ENCODE data around the gene PUM2.
"Not testable (repeated sequence)": the region's sequence is repeated elsewhere in the genome, so short reads cannot be mapped to it uniquely, and the experiment has no call there.

The PUM2 gene

GRCh38 chr2:20299113-20299512, 51.5 kb downstream of the PUM2 start:
- in situ Hi-C loops (cut with MboI; ENCODE audit: low sequenced_read_pairs): no loop called here

- in situ Hi-C loops (cut with MboI; ENCODE audit: low sequenced_read_pairs): no loop called here
Observed at GRCh38 chr2:20294231-20294630, 56.4 kb downstream of the PUM2 start.

GRCh38 chr2:20292984-20293383, 57.7 kb downstream of the PUM2 start:
- in situ Hi-C loops (cut with MboI; ENCODE audit: low sequenced_read_pairs): no loop called here

- in situ Hi-C loops (cut with MboI; ENCODE audit: low sequenced_read_pairs): no loop called here
Observed at GRCh38 chr2:20291846-20292408, 58.7 kb downstream of the PUM2 start.

GRCh38 chr2:20291106-20291564, 59.5 kb downstream of the PUM2 start:
- in situ Hi-C loops (cut with MboI; ENCODE audit: low sequenced_read_pairs): no loop called here

- in situ Hi-C loops (cut with MboI; ENCODE audit: low sequenced_read_pairs): no loop called here
Observed at GRCh38 chr2:20288642-20289340, 61.9 kb downstream of the PUM2 start.

- in situ Hi-C loops (cut with MboI; ENCODE audit: low sequenced_read_pairs): no loop called here
Observed at GRCh38 chr2:20282916-20283592, 67.6 kb downstream of the PUM2 start.

- in situ Hi-C loops (cut with MboI; ENCODE audit: low sequenced_read_pairs): no loop called here
Observed at GRCh38 chr2:20281876-20282275, 68.8 kb downstream of the PUM2 start.

- in situ Hi-C loops (cut with MboI; ENCODE audit: low sequenced_read_pairs): no loop called here
Observed at GRCh38 chr2:20273042-20273441, 77.6 kb downstream of the PUM2 start.

GRCh38 chr2:20268317-20268716, 82.3 kb downstream of the PUM2 start:
- in situ Hi-C loops (cut with MboI; ENCODE audit: low sequenced_read_pairs): not testable (repeated sequence)

GRCh38 chr2:20267529-20267928, 83.1 kb downstream of the PUM2 start:
- in situ Hi-C loops (cut with MboI; ENCODE audit: low sequenced_read_pairs): no loop called here

- in situ Hi-C loops (cut with MboI; ENCODE audit: low sequenced_read_pairs): no loop called here
Observed at GRCh38 chr2:20264629-20265028, 86.0 kb downstream of the PUM2 start.

- in situ Hi-C loops (cut with MboI; ENCODE audit: low sequenced_read_pairs): no loop called here
Observed at GRCh38 chr2:20257411-20257810, 93.2 kb downstream of the PUM2 start.

- in situ Hi-C loops (cut with MboI; ENCODE audit: low sequenced_read_pairs): no loop called here
Observed at GRCh38 chr2:20254731-20255130, 95.9 kb downstream of the PUM2 start.

- in situ Hi-C loops (cut with MboI; ENCODE audit: low sequenced_read_pairs): no loop called here
Observed at GRCh38 chr2:20250436-20250835, 100.2 kb downstream of the PUM2 start.

- in situ Hi-C loops (cut with MboI; ENCODE audit: low sequenced_read_pairs): no loop called here
Observed at GRCh38 chr2:20249170-20249569, 101.5 kb downstream of the PUM2 start.

- in situ Hi-C loops (cut with MboI; ENCODE audit: low sequenced_read_pairs): no loop called here
Observed at GRCh38 chr2:20247084-20247483, 103.6 kb downstream of the PUM2 start.

- in situ Hi-C loops (cut with MboI; ENCODE audit: low sequenced_read_pairs): not testable (repeated sequence)
Observed at GRCh38 chr2:20243637-20244036, 107.0 kb downstream of the PUM2 start.

- in situ Hi-C loops (cut with MboI; ENCODE audit: low sequenced_read_pairs): no loop called here
Observed at GRCh38 chr2:20242727-20243377, 107.8 kb downstream of the PUM2 start.

GRCh38 chr2:20241973-20242726, 108.5 kb downstream of the PUM2 start:
- in situ Hi-C loops (cut with MboI; ENCODE audit: low sequenced_read_pairs): no loop called here

GRCh38 chr2:20240291-20240690, 110.4 kb downstream of the PUM2 start:
- in situ Hi-C loops (cut with MboI; ENCODE audit: low sequenced_read_pairs): not testable (repeated sequence)

All from HL-60/S4 treated with retinoic acid at 250 ng/mL for 4 days and 3 days (cell line).